ENCODE measurements around the gene FRMD1. TPM values are rescaled to one million over a fixed set of nuclear protein-coding genes. Genes with fewer than 3 reads are reported as not detected.

FRMD1 gene
- total and polyA plus RNA-seq, 2 experiments from 2014 or later = 0.07 TPM; not detected in 1

DNA sequence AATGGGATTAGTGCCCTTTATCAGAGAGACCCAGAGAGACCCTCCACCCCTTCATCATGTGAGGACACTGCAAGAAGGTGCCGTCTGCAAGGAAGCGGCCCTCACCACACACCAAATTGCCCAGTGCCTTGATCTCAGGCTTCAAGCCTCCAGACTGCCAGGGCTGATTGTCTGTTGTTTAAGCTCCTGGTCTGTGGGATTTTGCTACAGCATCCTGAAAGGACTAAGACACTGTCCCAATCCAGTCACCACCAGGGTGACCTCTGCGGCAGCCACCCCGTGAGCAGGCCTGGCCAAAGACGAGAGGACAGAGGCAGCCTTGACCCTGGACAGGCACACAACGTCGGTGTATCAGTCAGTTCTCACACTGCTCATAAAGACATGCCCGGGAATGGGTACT is 13.5 kb upstream of the FRMD1 start:
- H3K9me3 ChIP-seq (ENCODE audit: low read depth) = no peaks in the 10 kb centered on the region
- no peaks in the 10 kb centered on the region for H3K36me3 ChIP-seq (replicated peaks; ENCODE audit: insufficient read depth, low read depth)
- H3K4me3 ChIP-seq = no peak overlapping the region
- no peak for DNase-seq (ENCODE audit: low spot score)
- H3K4me2 ChIP-seq = no peak overlapping the region
- H3K79me2 ChIP-seq = no peaks in the 10 kb centered on the region
- H3K27me3 ChIP-seq = no peaks in the 10 kb centered on the region
- H3K27ac ChIP-seq = no peak overlapping the region
- no peak overlapping the region for H2AFZ ChIP-seq
- peaks cover 19% of the 10 kb centered on the region for H3K4me1 ChIP-seq (ENCODE audit: insufficient read depth)
- WGBS (ENCODE audit: low lambda C conversion rate, missing lambda C conversion rate) = 80% methylated on average over 8 of the region's 8 CpGs
- H4K20me1 ChIP-seq (ENCODE audit: insufficient read depth, poor library complexity, severe bottlenecking) = no peaks in the 10 kb centered on the region
- no peak for TF ChIP-seq EZH2phosphoT487 (IDR thresholded peaks at IDR 0.05; ENCODE audit: low read depth, severe bottlenecking, unreplicated experiment)
- no peak for TF ChIP-seq EZH2 (IDR thresholded peaks at IDR 0.05; ENCODE audit: borderline replicate concordance)
- TF ChIP-seq, protein P1, sequence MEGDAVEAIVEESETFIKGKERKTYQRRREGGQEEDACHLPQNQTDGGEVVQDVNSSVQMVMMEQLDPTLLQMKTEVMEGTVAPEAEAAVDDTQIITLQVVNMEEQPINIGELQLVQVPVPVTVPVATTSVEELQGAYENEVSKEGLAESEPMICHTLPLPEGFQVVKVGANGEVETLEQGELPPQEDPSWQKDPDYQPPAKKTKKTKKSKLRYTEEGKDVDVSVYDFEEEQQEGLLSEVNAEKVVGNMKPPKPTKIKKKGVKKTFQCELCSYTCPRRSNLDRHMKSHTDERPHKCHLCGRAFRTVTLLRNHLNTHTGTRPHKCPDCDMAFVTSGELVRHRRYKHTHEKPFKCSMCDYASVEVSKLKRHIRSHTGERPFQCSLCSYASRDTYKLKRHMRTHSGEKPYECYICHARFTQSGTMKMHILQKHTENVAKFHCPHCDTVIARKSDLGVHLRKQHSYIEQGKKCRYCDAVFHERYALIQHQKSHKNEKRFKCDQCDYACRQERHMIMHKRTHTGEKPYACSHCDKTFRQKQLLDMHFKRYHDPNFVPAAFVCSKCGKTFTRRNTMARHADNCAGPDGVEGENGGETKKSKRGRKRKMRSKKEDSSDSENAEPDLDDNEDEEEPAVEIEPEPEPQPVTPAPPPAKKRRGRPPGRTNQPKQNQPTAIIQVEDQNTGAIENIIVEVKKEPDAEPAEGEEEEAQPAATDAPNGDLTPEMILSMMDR (IDR thresholded peaks at IDR 0.05; ENCODE audit: poor library complexity) = no peak
- H3K9me2 ChIP-seq (replicated peaks; ENCODE audit: insufficient read depth) = no peaks in the 10 kb centered on the region

DNA sequence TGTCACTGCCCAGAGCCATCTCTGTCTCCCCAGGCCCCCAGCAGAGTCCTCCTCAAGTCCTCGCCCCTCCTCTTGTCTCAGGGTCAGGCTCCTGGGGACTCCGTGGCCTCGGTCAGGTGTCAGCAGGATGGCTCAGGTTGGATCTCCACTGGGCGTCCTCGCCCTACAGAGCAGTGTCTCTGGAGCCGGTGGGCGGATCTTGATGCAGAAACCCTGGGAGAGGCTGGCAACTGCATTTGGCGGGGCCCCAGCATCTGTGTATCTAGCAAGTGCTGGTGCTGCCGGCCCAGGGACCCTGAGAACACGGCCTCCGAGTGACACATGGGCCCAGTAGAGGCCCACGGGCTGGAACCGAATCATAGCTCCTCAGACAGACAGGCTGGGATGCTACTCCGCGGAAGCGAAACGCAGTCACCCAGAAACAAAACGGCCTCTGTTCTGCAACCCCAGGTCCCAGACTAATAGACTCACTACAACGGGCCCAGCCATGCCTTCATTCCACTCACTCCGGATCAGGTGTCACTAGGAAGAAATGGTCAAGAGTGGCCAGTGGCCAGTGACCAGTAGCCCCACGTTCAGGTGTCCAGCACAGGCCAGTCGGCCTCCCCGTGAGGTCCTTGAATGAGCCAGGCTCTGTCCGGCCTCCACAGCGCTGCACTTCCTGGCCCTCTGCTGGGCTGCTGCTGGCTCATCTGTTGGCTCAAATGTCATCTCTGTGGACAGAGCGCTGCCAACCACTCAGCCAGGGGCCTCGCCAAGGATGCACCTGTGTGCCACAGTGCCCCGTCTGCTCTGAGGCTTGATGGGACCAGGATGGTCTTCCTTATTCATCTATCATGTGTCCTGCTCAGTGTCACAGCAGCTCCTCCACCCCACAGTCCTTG is 12.6 kb upstream of the FRMD1 start:
- DNase-seq (ENCODE audit: low spot score) = no peak
- Histone ChIP-seq H3K4me3 (no peak overlapping the region), H3K36me3 (replicated peaks; ENCODE audit: insufficient read depth, low read depth) (no peaks in the 10 kb centered on the region), H3K27me3 (no peaks in the 10 kb centered on the region), H3K79me2 (no peaks in the 10 kb centered on the region), H3K9me2 (replicated peaks; ENCODE audit: insufficient read depth) (no peaks in the 10 kb centered on the region), H4K20me1 (ENCODE audit: insufficient read depth, poor library complexity, severe bottlenecking) (no peaks in the 10 kb centered on the region), H3K27ac (no peak overlapping the region), H3K4me1 (ENCODE audit: insufficient read depth) (peaks cover 20% of the 10 kb centered on the region), H3K9me3 (ENCODE audit: low read depth) (no peaks in the 10 kb centered on the region), H3K4me2 (no peak overlapping the region), H2AFZ (no peak overlapping the region)
- TF ChIP-seq, protein P1 (IDR thresholded peaks at IDR 0.05; ENCODE audit: poor library complexity) = no peak
- no peak for TF ChIP-seq EZH2phosphoT487 (IDR thresholded peaks at IDR 0.05; ENCODE audit: low read depth, severe bottlenecking, unreplicated experiment)
- no peak for TF ChIP-seq EZH2 (IDR thresholded peaks at IDR 0.05; ENCODE audit: borderline replicate concordance)
- 93% methylated on average over 28 of the region's 28 CpGs for WGBS (ENCODE audit: low lambda C conversion rate, missing lambda C conversion rate)

DNA sequence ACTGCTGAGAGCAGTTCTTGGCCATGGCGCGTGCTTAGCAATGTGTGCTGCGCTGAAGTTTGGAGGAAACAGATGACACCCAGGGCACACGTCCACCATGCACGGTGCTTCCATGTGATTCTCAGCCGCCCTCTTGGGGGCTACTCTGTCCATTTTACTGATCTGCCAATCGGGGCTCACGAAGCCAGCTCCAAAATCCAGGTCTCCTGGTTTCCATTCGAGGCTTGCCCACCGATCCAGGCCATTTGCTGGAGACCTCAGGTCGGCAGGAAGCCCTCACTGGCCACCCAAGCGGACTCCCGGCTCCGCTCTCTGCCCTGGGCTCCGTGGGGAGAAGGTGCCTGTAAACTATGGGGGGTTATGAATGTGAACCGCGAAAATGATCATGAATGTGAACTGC is 11.7 kb upstream of the FRMD1 start:
- no peak overlapping the region for H3K4me3 ChIP-seq
- 83% methylated on average over 17 of the region's 17 CpGs for WGBS (ENCODE audit: low lambda C conversion rate, missing lambda C conversion rate)
- no peaks in the 10 kb centered on the region for H3K79me2 ChIP-seq
- H3K4me1 ChIP-seq (ENCODE audit: insufficient read depth) = peaks cover 20% of the 10 kb centered on the region
- H3K9me3 ChIP-seq (ENCODE audit: low read depth) = no peaks in the 10 kb centered on the region
- H2AFZ ChIP-seq = no peak overlapping the region
- no peaks in the 10 kb centered on the region for H3K9me2 ChIP-seq (replicated peaks; ENCODE audit: insufficient read depth)
- H3K27me3 ChIP-seq = no peaks in the 10 kb centered on the region
- no peak for DNase-seq (ENCODE audit: low spot score)
- TF ChIP-seq EZH2phosphoT487 (IDR thresholded peaks at IDR 0.05; ENCODE audit: low read depth, severe bottlenecking, unreplicated experiment) (no peak), EZH2 (IDR thresholded peaks at IDR 0.05; ENCODE audit: borderline replicate concordance) (no peak)
- TF ChIP-seq, protein P1 (IDR thresholded peaks at IDR 0.05; ENCODE audit: poor library complexity) = no peak
- no peaks in the 10 kb centered on the region for H4K20me1 ChIP-seq (ENCODE audit: insufficient read depth, poor library complexity, severe bottlenecking)
- H3K36me3 ChIP-seq (replicated peaks; ENCODE audit: insufficient read depth, low read depth) = no peaks in the 10 kb centered on the region
- no peak overlapping the region for H3K4me2 ChIP-seq
- H3K27ac ChIP-seq = no peak overlapping the region

All from hepatocyte (in vitro differentiated cells).